GM19025 (cell line): ENCODE data around the gene CABP5.

Experiments
- ATAC-seq: cut with Tn5 transposase; IDR thresholded peaks from one replicate; pipeline ENCODE4 v1.9.1; 2021; ENCODE audit warnings: mild to moderate bottlenecking, low read depth, moderate library complexity; ENCODE audit not compliant: unreplicated experiment

The CABP5 gene

GRCh38 chr19:48033604-48034003, 10.3 kb downstream of the CABP5 start:
- ATAC-seq = no peak

- ATAC-seq = no peak
Observed at GRCh38 chr19:48030073-48030472, 13.8 kb downstream of the CABP5 start.

DNA sequence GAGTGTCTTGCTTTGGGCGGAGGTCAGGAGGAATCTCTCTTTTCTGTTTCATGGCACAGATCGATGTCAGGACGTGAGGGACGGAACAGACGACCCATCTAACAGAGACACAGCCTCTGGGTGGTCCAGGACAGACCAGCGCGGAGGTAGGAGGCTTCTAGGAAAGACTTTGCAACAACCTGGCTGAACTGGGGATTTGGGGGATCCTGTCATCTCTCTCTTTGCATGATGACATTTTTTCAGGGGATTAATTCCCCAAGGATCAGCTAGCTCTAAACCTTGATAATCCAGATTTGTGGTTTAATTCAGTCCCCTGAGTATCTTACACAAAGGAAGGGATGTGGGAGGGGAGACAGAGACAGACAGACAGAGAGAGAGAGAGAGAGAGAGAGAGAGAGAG, 14.4 kb downstream of the CABP5 start:
- ATAC-seq = no peak

DNA sequence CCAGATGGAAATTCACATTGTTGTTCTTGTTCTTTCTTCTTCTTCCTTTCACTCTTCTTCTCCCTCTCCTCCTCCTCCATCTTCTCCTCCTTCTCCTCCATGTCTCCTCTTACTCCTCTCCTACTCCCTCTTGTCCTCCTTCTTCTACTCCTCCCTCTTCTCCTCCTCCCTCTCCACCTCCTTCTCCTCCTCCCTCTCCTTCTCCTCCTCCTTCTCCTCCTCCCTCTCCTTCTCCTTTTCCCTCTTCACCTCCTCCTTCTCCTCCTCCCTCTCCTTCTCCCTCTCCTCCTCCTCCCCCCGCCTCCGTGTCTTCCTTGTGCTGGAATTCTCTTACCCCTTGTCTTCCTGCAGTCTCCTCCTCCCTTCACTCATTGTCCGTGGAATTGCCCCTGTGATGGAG, 18.4 kb downstream of the CABP5 start:
- ATAC-seq = no peak

- no peak for ATAC-seq
Observed at GRCh38 chr19:48023518-48023917, 20.4 kb downstream of the CABP5 start.

DNA sequence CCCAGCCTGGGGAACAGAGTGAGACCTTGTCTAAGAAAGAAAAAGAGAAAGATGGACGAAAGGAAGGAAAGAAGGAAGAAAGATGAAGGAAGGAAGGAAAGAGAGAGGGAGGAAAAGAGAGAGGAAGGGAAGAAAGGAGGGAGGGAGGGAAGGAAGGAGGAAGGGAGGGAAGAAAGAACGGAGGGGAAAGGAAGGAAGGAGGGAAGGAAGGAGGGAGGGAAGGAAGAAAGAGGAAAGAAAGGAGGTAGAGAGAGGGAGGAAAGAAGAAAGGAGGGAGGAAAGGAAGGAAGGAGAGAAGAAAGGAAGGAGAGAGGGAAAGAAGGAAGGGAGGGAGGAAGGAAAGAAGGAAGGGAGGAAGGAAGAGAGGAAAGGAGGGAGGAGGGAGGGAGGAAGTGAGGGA, 20.9 kb downstream of the CABP5 start:
- no peak for ATAC-seq

GRCh38 chr19:48020686-48021085, 23.2 kb downstream of the CABP5 start:
- no peak for ATAC-seq

GRCh38 chr19:48010932-48011758, 32.7 kb downstream of the CABP5 start:
- no peak for ATAC-seq

DNA sequence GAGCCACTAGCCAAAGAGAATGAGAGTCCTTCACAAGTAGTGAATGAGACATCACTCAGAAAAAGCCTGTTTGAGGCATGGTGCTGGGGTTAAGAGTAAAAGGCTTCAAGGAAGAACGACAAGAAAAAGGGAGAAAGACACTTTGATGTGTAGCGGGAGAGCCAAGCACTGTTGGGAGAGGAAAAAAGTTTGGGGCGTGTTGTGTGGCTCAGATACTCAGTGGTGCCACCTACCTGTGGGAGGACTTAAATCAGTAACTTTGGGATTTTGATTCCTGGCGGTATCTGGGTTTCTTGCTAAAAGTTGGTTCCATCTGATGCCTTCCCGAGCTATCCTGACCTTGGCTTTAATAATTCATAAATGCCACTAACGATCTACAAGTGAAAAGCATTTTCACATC, 37.1 kb downstream of the CABP5 start:
- no peak for ATAC-seq

- no peak for ATAC-seq
Observed at GRCh38 chr19:48004236-48004635, 39.6 kb downstream of the CABP5 start.

DNA sequence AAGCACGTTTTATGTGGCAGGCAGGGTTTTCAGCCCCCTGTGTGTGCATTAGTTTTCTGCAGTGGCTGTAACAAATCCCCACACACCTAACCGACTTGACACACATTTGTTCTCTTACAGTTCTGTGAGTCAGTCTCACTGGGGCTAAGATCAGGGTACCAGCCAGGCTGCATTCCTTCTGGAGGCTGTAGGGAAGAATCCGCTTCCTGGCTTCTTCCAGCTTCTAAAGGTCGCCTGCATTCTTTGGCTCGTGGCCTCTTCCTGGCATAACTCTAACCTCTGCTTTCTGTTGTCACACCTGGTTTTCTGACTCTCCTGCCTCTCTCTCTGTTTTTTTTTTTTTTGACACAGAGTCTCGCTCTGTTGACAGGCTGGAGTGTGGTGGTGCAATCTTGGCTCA, 43.0 kb downstream of the CABP5 start:
- no peak for ATAC-seq

GRCh38 chr19:47998800-47999199, 45.1 kb downstream of the CABP5 start:
- no peak for ATAC-seq

DNA sequence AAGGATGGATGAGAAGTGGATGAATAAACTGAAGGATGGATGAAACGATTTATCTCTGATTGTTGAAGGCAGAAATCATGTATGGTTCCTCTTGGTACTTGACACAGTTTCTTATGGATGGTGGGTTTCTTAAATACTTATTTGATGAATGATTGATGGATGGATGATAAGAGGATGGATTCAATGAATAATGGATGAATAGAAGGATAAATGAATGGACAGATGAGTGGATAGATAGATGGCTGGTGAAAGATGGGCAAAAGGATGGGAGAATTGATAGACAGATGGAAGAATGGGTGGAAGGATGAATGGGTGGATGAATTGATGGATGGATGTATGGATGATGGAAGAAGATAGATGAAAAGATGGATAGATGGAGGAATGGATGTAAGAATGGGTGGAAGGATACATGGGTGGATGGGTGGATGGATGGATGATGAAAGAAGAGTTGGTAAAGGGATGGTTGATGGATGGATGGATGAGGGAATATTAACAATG, 47.6 kb downstream of the CABP5 start:
- no peak for ATAC-seq

DNA sequence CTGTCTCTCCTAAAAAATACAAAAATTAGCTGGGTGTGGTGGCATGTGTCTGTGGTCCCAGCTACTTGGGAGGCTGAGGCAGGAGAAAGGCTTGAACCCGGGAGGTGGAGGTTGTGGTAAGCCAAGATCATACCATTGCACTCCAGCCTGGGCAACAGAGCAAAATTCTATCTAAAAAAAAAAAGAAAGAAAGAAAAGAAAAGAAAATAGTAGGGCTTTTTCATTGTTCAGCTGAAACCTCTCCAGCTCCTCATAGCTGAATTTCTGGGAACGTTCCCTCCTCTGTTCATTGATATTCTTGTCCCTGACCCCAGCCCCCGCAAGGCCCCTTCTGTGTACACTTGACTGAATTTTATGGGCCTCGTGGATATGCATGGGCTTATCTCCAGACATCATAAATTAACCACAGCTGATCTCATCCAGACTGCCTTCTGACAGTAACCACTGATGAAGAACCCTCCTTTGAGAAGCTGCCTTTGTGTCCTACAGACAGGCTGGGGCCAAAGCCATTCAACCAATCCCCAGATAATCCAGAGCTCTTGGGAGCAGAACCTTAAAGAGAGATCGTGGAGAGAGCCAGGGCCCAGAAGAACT, 49.6 kb downstream of the CABP5 start, which contains the start of gene ELSPBP1:
Gene ELSPBP1, plus strand, starts transcription at position 424 of the 594 bp plus-strand sequence. CDS start 14,036 bp downstream, outside the sequence.
- ATAC-seq = no peak

DNA sequence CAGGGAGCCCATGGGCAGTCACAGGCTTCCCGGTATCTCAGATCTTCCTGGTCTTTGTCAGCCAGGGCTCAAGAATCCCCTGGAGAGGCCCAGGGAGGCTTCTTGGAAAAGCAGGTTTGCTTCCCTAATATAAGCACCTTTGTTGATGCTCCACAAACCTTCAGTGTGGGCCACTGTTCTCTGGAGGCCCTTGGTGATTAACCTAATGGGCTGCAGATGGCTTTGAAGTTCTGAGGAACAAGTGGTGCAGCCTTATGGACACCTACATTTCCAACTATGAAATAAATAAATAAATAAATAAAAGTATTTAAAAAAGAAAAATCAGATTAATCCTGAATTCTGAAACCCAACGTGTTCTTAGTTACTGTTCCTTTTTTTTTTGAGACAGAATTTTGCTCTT, 51.8 kb downstream of the CABP5 start, which contains the start of gene BSPH1:
Gene BSPH1, minus strand, starts transcription at position 101 of the 400 bp plus-strand sequence. Its CDS starts 89 bp downstream, at position 12.
- ATAC-seq = no peak

- no peak for ATAC-seq
Observed at GRCh38 chr19:47991191-47991808, 52.6 kb downstream of the CABP5 start.
